Measurements from ENCODE around the gene DNAH6.

The DNAH6 gene

GRCh38 chr2:84491256-84491655 is 25.0 kb upstream of the DNAH6 start:
- Histone ChIP-seq H3K4me3 (ENCODE audit: low read depth, low read length) (no peak overlapping the region), H2BK5ac (ENCODE audit: low read depth, low read length, poor library complexity) (no peak overlapping the region), H3K18ac (ENCODE audit: low read length) (no peak overlapping the region), H2AFZ (ENCODE audit: insufficient read depth, low read length, poor library complexity) (no peak overlapping the region), H3K23ac (ENCODE audit: low read length) (no peak overlapping the region), H4K91ac (ENCODE audit: low read depth, low read length) (no peak overlapping the region), H4K12ac (ENCODE audit: low read depth, low read length) (no peak overlapping the region), H3K27me3 (ENCODE audit: insufficient read depth, low read length) (no peaks in the 10 kb centered on the region), H3K79me1 (ENCODE audit: low read length) (no peaks in the 10 kb centered on the region), H4K8ac (ENCODE audit: low read depth, low read length) (no peak overlapping the region), H3K27ac (ENCODE audit: low read depth, low read length) (no peak overlapping the region), H2BK120ac (ENCODE audit: insufficient read depth, low read length, poor library complexity) (no peak overlapping the region), H3K4me1 (ENCODE audit: control insufficient read depth in 1 of 2, insufficient read depth in 2 of 2, low read length in 2 of 2) (no peaks in the 10 kb centered on the region), H2AK5ac (ENCODE audit: low read length) (no peak overlapping the region), H2BK12ac (ENCODE audit: low read length) (no peak overlapping the region), H3K4me2 (ENCODE audit: low read length) (no peak overlapping the region), H3K9me3 (ENCODE audit: insufficient read depth, low read depth, low read length) (no peaks in the 10 kb centered on the region), H3K14ac (ENCODE audit: low read length) (no peak overlapping the region), H3K79me2 (ENCODE audit: control insufficient read depth, insufficient read depth, low read length, poor library complexity) (no peaks in the 10 kb centered on the region), H3K9ac (ENCODE audit: low read length) (no peak overlapping the region), H3K4ac (ENCODE audit: low read depth, low read length) (no peak overlapping the region), H3K36me3 (ENCODE audit: control insufficient read depth in 1 of 2, insufficient read depth in 2 of 2, low read length in 2 of 2) (no peaks in the 10 kb centered on the region)
- no CpG with 5 or more reads among the region's 2 CpGs for WGBS (ENCODE audit: extremely low coverage, insufficient coverage, insufficient read length)
- no peak for DNase-seq

DNA sequence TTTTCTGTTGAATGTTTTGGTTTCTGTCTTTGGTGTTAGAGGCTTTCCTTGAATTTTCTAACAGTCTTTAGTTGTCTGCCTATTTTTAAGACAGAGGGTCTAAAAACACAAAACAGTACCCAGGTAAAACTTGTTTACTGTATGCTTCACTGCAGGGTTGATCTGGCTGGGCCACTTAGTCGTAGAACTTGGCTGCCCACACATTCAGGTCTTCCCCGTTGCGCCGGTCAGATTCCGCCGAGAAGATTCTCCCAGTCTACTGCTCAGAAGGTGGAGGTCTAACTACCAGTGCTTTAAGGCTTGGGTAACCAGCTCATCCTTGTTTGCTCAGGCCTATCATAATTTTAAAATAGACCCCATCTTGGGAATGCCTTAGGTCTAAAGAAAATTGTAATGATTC is 24.6 kb upstream of the DNAH6 start:
- no CpG with 5 or more reads among the region's 6 CpGs for WGBS (ENCODE audit: extremely low coverage, insufficient coverage, insufficient read length)
- no peak overlapping the region for H3K18ac ChIP-seq (ENCODE audit: low read length)
- H3K4me1 ChIP-seq (ENCODE audit: control insufficient read depth in 1 of 2, insufficient read depth in 2 of 2, low read length in 2 of 2), result no peaks in the 10 kb centered on the region

GRCh38 chr2:84492571-84492970 is 23.7 kb upstream of the DNAH6 start:
- Histone ChIP-seq H3K27me3 (ENCODE audit: insufficient read depth, low read length) (no peaks in the 10 kb centered on the region), H3K4me2 (ENCODE audit: low read length) (no peak overlapping the region), H2AK5ac (ENCODE audit: low read length) (no peak overlapping the region), H4K91ac (ENCODE audit: low read depth, low read length) (no peak overlapping the region), H3K4me3 (ENCODE audit: low read depth, low read length) (no peak overlapping the region), H3K23ac (ENCODE audit: low read length) (no peak overlapping the region), H3K36me3 (ENCODE audit: control insufficient read depth in 1 of 2, insufficient read depth in 2 of 2, low read length in 2 of 2) (no peaks in the 10 kb centered on the region), H3K9ac (ENCODE audit: low read length) (no peak overlapping the region), H4K12ac (ENCODE audit: low read depth, low read length) (no peak overlapping the region), H2BK120ac (ENCODE audit: insufficient read depth, low read length, poor library complexity) (no peak overlapping the region), H3K18ac (ENCODE audit: low read length) (no peak overlapping the region), H3K27ac (ENCODE audit: low read depth, low read length) (no peak overlapping the region), H3K14ac (ENCODE audit: low read length) (no peak overlapping the region), H4K8ac (ENCODE audit: low read depth, low read length) (no peak overlapping the region), H3K4me1 (ENCODE audit: control insufficient read depth in 1 of 2, insufficient read depth in 2 of 2, low read length in 2 of 2) (no peaks in the 10 kb centered on the region), H3K79me2 (ENCODE audit: control insufficient read depth, insufficient read depth, low read length, poor library complexity) (no peaks in the 10 kb centered on the region), H3K9me3 (ENCODE audit: insufficient read depth, low read depth, low read length) (no peaks in the 10 kb centered on the region), H3K4ac (ENCODE audit: low read depth, low read length) (no peak overlapping the region), H2BK5ac (ENCODE audit: low read depth, low read length, poor library complexity) (no peak overlapping the region), H2AFZ (ENCODE audit: insufficient read depth, low read length, poor library complexity) (no peak overlapping the region), H2BK12ac (ENCODE audit: low read length) (no peak overlapping the region), H3K79me1 (ENCODE audit: low read length) (no peaks in the 10 kb centered on the region)
- no peak for DNase-seq
- WGBS (ENCODE audit: extremely low coverage, insufficient coverage, insufficient read length), result no CpG with 5 or more reads among the region's 1 CpG

More for the DNA sequence above, 24.6 kb upstream of the DNAH6 start:
- no peak overlapping the region for H2AK5ac ChIP-seq (ENCODE audit: low read length)
- no peak overlapping the region for H3K27ac ChIP-seq (ENCODE audit: low read depth, low read length)
- no peak overlapping the region for H4K91ac ChIP-seq (ENCODE audit: low read depth, low read length)
- no peak overlapping the region for H4K8ac ChIP-seq (ENCODE audit: low read depth, low read length)
- no peak overlapping the region for H4K12ac ChIP-seq (ENCODE audit: low read depth, low read length)
- H3K9ac ChIP-seq (ENCODE audit: low read length), result no peak overlapping the region
- H3K4me3 ChIP-seq (ENCODE audit: low read depth, low read length), result no peak overlapping the region
- no peaks in the 10 kb centered on the region for H3K79me2 ChIP-seq (ENCODE audit: control insufficient read depth, insufficient read depth, low read length, poor library complexity)
- H2BK120ac ChIP-seq (ENCODE audit: insufficient read depth, low read length, poor library complexity), result no peak overlapping the region
- H3K27me3 ChIP-seq (ENCODE audit: insufficient read depth, low read length), result no peaks in the 10 kb centered on the region
- H2BK12ac ChIP-seq (ENCODE audit: low read length), result no peak overlapping the region
- no peaks in the 10 kb centered on the region for H3K36me3 ChIP-seq (ENCODE audit: control insufficient read depth in 1 of 2, insufficient read depth in 2 of 2, low read length in 2 of 2)
- no peak overlapping the region for H3K14ac ChIP-seq (ENCODE audit: low read length)
- no peak overlapping the region for H2BK5ac ChIP-seq (ENCODE audit: low read depth, low read length, poor library complexity)
- no peak overlapping the region for H3K4ac ChIP-seq (ENCODE audit: low read depth, low read length)
- DNase-seq, result no peak
- no peaks in the 10 kb centered on the region for H3K79me1 ChIP-seq (ENCODE audit: low read length)
- no peaks in the 10 kb centered on the region for H3K9me3 ChIP-seq (ENCODE audit: insufficient read depth, low read depth, low read length)
- no peak overlapping the region for H2AFZ ChIP-seq (ENCODE audit: insufficient read depth, low read length, poor library complexity)
- no peak overlapping the region for H3K23ac ChIP-seq (ENCODE audit: low read length)
- H3K4me2 ChIP-seq (ENCODE audit: low read length), result no peak overlapping the region

- Histone ChIP-seq H2AK5ac (ENCODE audit: low read length) (no peak overlapping the region), H2AFZ (ENCODE audit: insufficient read depth, low read length, poor library complexity) (no peak overlapping the region), H3K23ac (ENCODE audit: low read length) (no peak overlapping the region), H4K8ac (ENCODE audit: low read depth, low read length) (no peak overlapping the region), H2BK5ac (ENCODE audit: low read depth, low read length, poor library complexity) (no peak overlapping the region), H3K27ac (ENCODE audit: low read depth, low read length) (no peak overlapping the region), H3K79me2 (ENCODE audit: control insufficient read depth, insufficient read depth, low read length, poor library complexity) (no peaks in the 10 kb centered on the region), H3K36me3 (ENCODE audit: control insufficient read depth in 1 of 2, insufficient read depth in 2 of 2, low read length in 2 of 2) (no peaks in the 10 kb centered on the region), H4K91ac (ENCODE audit: low read depth, low read length) (no peak overlapping the region), H3K14ac (ENCODE audit: low read length) (no peak overlapping the region), H3K9ac (ENCODE audit: low read length) (no peak overlapping the region), H3K4me3 (ENCODE audit: low read depth, low read length) (no peak overlapping the region), H3K4me2 (ENCODE audit: low read length) (no peak overlapping the region), H3K18ac (ENCODE audit: low read length) (no peak overlapping the region), H3K9me3 (ENCODE audit: insufficient read depth, low read depth, low read length) (no peaks in the 10 kb centered on the region), H3K27me3 (ENCODE audit: insufficient read depth, low read length) (no peaks in the 10 kb centered on the region), H3K79me1 (ENCODE audit: low read length) (no peaks in the 10 kb centered on the region), H2BK120ac (ENCODE audit: insufficient read depth, low read length, poor library complexity) (no peak overlapping the region), H3K4me1 (ENCODE audit: control insufficient read depth in 1 of 2, insufficient read depth in 2 of 2, low read length in 2 of 2) (no peaks in the 10 kb centered on the region), H4K12ac (ENCODE audit: low read depth, low read length) (no peak overlapping the region), H3K4ac (ENCODE audit: low read depth, low read length) (no peak overlapping the region), H2BK12ac (ENCODE audit: low read length) (no peak overlapping the region)
- no peak for DNase-seq
- no CpG with 5 or more reads among the region's 5 CpGs for WGBS (ENCODE audit: extremely low coverage, insufficient coverage, insufficient read length)
Observed at GRCh38 chr2:84493514-84493913, 22.8 kb upstream of the DNAH6 start.

All from trophoblast cell (in vitro differentiated cells and primary cell).